Stomach (tissue), 9 donors: ENCODE data around the gene USP21. TPM values are rescaled to one million over a fixed set of nuclear protein-coding genes. Genes with fewer than 3 reads are reported as not detected.

Source experiments
- DNase-seq, 2 donors: peaks; one replicate each; pipeline versions ENCODE4 v3.0.0 to v3.0.0-alpha.2; 2013 to 2019
- H3K27ac ChIP-seq, 5 donors: fragments of 200-600 bp in 4 of 5; sonication (generic) in 4 of 5; one replicate each; pipeline ENCODE4 v1.5.1; 2013 to 2019; ENCODE audit warnings: mild to moderate bottlenecking in 1 of 5, moderate library complexity in 1 of 5
- H3K27me3 ChIP-seq, 3 donors: fragments of 200-600 bp; sonication (generic); one replicate each; pipeline ENCODE4 v1.5.1; 2017 to 2019; ENCODE audit warnings: mixed run types in 1 of 3
- H3K36me3 ChIP-seq, 4 donors: fragments of 200-600 bp; sonication (generic); 1 replicate in 3 of 4; 2 replicates in 1 of 4; pipeline ENCODE4 v1.5.1; 2016 to 2019
- H3K4me1 ChIP-seq, 4 donors: fragments of 200-600 bp; sonication (generic); one replicate each; pipeline ENCODE4 v1.5.1; 2016 to 2019
- H3K4me3 ChIP-seq, 4 donors: fragments of 200-600 bp; sonication (generic) in 3 of 4; one replicate each; pipeline ENCODE4 v1.5.1; 2016 to 2019; ENCODE audit warnings: mild to moderate bottlenecking in 1 of 4
- H3K9me3 ChIP-seq, 4 donors: fragments of 200-600 bp; sonication (generic); one replicate each; pipeline ENCODE4 v1.5.1; 2016 to 2019
- EP300 ChIP-seq: sonication (generic); formaldehyde crosslinking; IDR thresholded peaks from one replicate; pipeline ENCODE4 v1.6.1; 2017; ENCODE audit warnings: antibody characterized with exemption
- POLR2A ChIP-seq, 4 donors: fragments of 450-650 bp; IDR thresholded peaks; one replicate each; pipeline ENCODE4 v1.6.1; 2016; ENCODE audit warnings: antibody characterized with exemption in 4 of 4, control low read depth in 2 of 4, mild to moderate bottlenecking in 1 of 4, moderate library complexity in 1 of 4
- POLR2AphosphoS5 ChIP-seq, 3 donors: sonication (generic); formaldehyde crosslinking; IDR thresholded peaks; one replicate each; pipeline ENCODE4 v1.6.1; 2016; ENCODE audit warnings: antibody characterized with exemption in 3 of 3
- WGBS, 5 donors: extraction: QIAGEN DNeasy Blood & Tissue Kit in 3 of 5; methylation state at CpG; one replicate each; pipeline versions ENCODE4 v1.1.5 to v1.1.7; 2013 to 2018; 5-methylcytosine and 5-hydroxymethylcytosine counted together
- intact Hi-C: fragments of 100-400 bp; cut with DNase I; formaldehyde crosslinking; loops from one replicate; pipeline ENCODE4 v1.15.1; 2023; ENCODE audit warnings: low total_unique reads
- polyA plus RNA-seq, 3 donors: library from polyadenylated mRNA; stranded (reverse); fragments of 200-250 nt; gene quantifications; one replicate each; pipeline ENCODE4 v1.2.3, GENCODE V29; 2013
- total RNA-seq, 5 donors: library from RNA; depleted of rRNA; stranded (reverse); fragments of >200 nt; gene quantifications; one replicate each; pipeline versions ENCODE4 v1.1.0 to v1.2.3, GENCODE V29; 2014 to 2016
- TF ChIP-seq, protein P1 (sequence below), 7 experiments: fragments of 450-650 bp in 4 of 7; fragments of 200-600 bp in 3 of 7; sonication (generic) in 3 of 7; IDR thresholded peaks; one replicate each; pipeline ENCODE4 v1.5.1; 2016 to 2019; ENCODE audit warnings: antibody characterized with exemption in 7 of 7, control low read depth in 2 of 7, mild to moderate bottlenecking in 1 of 7
- donor health status: healthy with polysubstance abuse.
- donor health status: Bipolar disorder and iron deficiency.
- donor health status: healthy.

The USP21 gene
- total and polyA plus RNA-seq, 8 donors = 13.6 to 35.3 (median 19.9) TPM

GRCh38 chr1:161196111-161196510 is 36.8 kb downstream of the USP21 start:
- WGBS, 5 donors = 91 to 99% (median 98%) methylated on average over 7 of the region's 7 CpGs
- H3K36me3 ChIP-seq = peaks cover 0 to 28% (median 16%) of the 10 kb centered on the region in 4 donors
- intact Hi-C loops = no loop called here
- no peaks in the 10 kb centered on the region for H3K9me3 ChIP-seq
- peaks cover 14 to 93% (median 61%) of the 10 kb centered on the region in 4 donors for H3K4me1 ChIP-seq
- TF ChIP-seq POLR2A (IDR thresholded peaks at IDR 0.05) = no peak
- TF ChIP-seq EP300 = no peak
- TF ChIP-seq POLR2AphosphoS5 (IDR thresholded peaks at IDR 0.05) = no peak
- TF ChIP-seq, protein P1, sequence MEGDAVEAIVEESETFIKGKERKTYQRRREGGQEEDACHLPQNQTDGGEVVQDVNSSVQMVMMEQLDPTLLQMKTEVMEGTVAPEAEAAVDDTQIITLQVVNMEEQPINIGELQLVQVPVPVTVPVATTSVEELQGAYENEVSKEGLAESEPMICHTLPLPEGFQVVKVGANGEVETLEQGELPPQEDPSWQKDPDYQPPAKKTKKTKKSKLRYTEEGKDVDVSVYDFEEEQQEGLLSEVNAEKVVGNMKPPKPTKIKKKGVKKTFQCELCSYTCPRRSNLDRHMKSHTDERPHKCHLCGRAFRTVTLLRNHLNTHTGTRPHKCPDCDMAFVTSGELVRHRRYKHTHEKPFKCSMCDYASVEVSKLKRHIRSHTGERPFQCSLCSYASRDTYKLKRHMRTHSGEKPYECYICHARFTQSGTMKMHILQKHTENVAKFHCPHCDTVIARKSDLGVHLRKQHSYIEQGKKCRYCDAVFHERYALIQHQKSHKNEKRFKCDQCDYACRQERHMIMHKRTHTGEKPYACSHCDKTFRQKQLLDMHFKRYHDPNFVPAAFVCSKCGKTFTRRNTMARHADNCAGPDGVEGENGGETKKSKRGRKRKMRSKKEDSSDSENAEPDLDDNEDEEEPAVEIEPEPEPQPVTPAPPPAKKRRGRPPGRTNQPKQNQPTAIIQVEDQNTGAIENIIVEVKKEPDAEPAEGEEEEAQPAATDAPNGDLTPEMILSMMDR (IDR thresholded peaks at IDR 0.05) = no peak
- H3K27ac ChIP-seq = peak overlapping the region in 3 of 5 donors; percentile 95 to 98 (median 96)
- peaks cover 0 to 8% (median 0%) of the 10 kb centered on the region in 3 donors for H3K27me3 ChIP-seq
- peak overlapping the region in 3 of 4 donors; percentile 45 to 56 (median 55) for H3K4me3 ChIP-seq
- no peak for DNase-seq

DNA sequence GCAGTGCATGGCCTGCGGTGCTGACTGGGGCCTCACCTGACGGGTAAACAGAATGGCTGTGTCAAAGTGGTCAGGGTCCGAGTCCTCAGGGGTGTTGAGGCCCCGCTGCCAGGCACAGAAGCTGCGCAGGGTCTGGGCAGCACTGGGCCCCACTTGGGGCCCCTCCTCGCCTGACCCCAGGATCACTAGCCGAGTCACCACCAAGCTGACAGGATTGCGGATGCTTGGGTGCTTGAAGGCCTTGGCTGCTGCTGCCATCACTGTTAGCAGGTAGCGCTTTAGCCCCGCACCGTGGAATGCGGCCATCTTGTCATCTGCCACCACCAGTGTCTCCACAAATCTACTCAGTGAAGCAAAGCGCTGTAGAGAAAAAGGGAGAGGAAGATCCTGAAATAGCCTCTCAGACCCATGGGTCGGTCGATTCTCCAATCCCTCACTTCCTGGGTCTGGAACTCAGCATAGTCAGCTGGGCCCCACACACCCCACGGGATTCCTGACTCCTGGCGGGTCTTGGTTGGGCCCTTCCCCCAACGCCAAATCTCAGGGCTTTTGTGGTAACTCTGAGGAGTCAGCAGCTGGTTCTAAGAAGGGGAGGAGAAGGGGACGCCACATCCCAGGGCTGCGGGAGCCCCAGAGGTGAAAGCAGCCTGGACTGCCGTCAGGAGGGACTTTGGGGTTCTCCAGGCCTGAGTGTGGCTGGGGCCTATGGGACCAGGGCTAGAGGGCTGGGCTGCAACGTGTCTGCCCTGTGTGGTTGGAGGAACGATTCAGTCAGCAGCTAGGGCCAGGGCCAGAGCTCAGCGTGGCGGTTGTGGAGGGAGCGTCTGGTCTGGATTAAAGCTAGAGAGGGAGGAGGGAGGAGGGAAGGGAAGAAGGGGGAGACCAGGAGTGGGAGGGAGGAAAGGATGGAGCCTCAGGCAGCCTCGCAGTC is 37.5 kb downstream of the USP21 start:
- 62 to 81% (median 76%) methylated on average over 20 to 27 of the region's 27 CpGs for WGBS, 5 donors
- H3K4me1 ChIP-seq = peaks cover 20 to 99% (median 67%) of the 10 kb centered on the region in 4 donors
- peak overlapping the region in 4 of 5 donors; percentile 95 to 98 (median 96) for H3K27ac ChIP-seq
- peaks cover 0 to 8% (median 0%) of the 10 kb centered on the region in 3 donors for H3K27me3 ChIP-seq
- H3K36me3 ChIP-seq = peaks cover 0 to 21% (median 10%) of the 10 kb centered on the region in 4 donors
- intact Hi-C loops = no loop called here
- DNase-seq = peak in 1 of 2 donors; percentile 90
- TF ChIP-seq POLR2A (IDR thresholded peaks at IDR 0.05) (no peak), EP300 (no peak), POLR2AphosphoS5 (IDR thresholded peaks at IDR 0.05) (no peak)
- TF ChIP-seq, protein P1 (IDR thresholded peaks at IDR 0.05) = no peak
- H3K4me3 ChIP-seq = peak overlapping the region; percentile 33 to 56 (median 50)
- H3K9me3 ChIP-seq = no peaks in the 10 kb centered on the region

- TF ChIP-seq, protein P1 (IDR thresholded peaks at IDR 0.05) = no peak
- TF ChIP-seq POLR2AphosphoS5 (IDR thresholded peaks at IDR 0.05) = no peak
- TF ChIP-seq POLR2A (IDR thresholded peaks at IDR 0.05) = no peak
- TF ChIP-seq EP300 = no peak
- Histone ChIP-seq H3K4me3 (peak overlapping the region; percentile 33 to 56 (median 50)), H3K27ac (peak overlapping the region; percentile 57 to 98 (median 96)), H3K4me1 (peaks cover 19 to 90% (median 67%) of the 10 kb centered on the region in 4 donors), H3K9me3 (no peaks in the 10 kb centered on the region), H3K27me3 (peaks cover 0 to 8% (median 0%) of the 10 kb centered on the region in 3 donors), H3K36me3 (peaks cover 0 to 19% (median 10%) of the 10 kb centered on the region in 4 donors)
- intact Hi-C loops = no loop called here
- WGBS, 5 donors = 66 to 83% (median 74%) methylated on average over 5 to 11 of the region's 11 CpGs
- no peak for DNase-seq
These were observed 38.4 kb downstream of the USP21 start for GRCh38 chr1:161197560-161198193.
